Peyer's patch (tissue), 4 donors: Measurements from ENCODE around the gene SCN5A. TPM values are rescaled to one million over a fixed set of nuclear protein-coding genes. Genes with fewer than 3 reads are reported as not detected.

ENCODE experiments used
- DNase-seq, 3 donors: peaks; one replicate each; pipeline ENCODE4 v3.0.0-alpha.2; 2017 to 2019
- H3K27ac ChIP-seq, 4 donors: fragments of 200-600 bp; sonication (generic); one replicate each; pipeline ENCODE4 v1.5.1; 2016 to 2019
- H3K27me3 ChIP-seq, 2 donors: fragments of 200-600 bp; sonication (generic); one replicate each; pipeline ENCODE4 v1.5.1; 2019
- H3K36me3 ChIP-seq, 3 donors: fragments of 200-600 bp; sonication (generic); one replicate each; pipeline ENCODE4 v1.5.1; 2016 to 2019
- H3K4me1 ChIP-seq, 4 donors: fragments of 200-600 bp; sonication (generic); one replicate each; pipeline ENCODE4 v1.5.1; 2016 to 2019
- H3K4me3 ChIP-seq, 4 donors: fragments of 200-600 bp; sonication (generic); 1 replicate in 3 of 4; 2 replicates in 1 of 4; pipeline ENCODE4 v1.5.1; 2016 to 2019; ENCODE audit warnings: mild to moderate bottlenecking in 1 of 4
- H3K9me3 ChIP-seq, 4 donors: fragments of 200-600 bp; sonication (generic); one replicate each; pipeline ENCODE4 v1.5.1; 2016 to 2019; ENCODE audit warnings: mild to moderate bottlenecking in 1 of 4
- POLR2A ChIP-seq, 2 donors: fragments of 450-650 bp; IDR thresholded peaks; one replicate each; pipeline ENCODE4 v1.5.1; 2017; ENCODE audit warnings: antibody characterized with exemption in 2 of 2, mild to moderate bottlenecking in 2 of 2, moderate library complexity in 2 of 2
- total RNA-seq, 4 donors: library from RNA; depleted of rRNA; stranded (reverse); fragments of >200 nt; gene quantifications; one replicate each; pipeline ENCODE4 v1.1.0, GENCODE V29; 2016
- TF ChIP-seq, protein P1 (sequence below), 6 experiments: fragments of 450-650 bp in 4 of 6; fragments of 200-600 bp in 2 of 6; sonication (generic) in 1 of 6; IDR thresholded peaks; one replicate each; pipeline ENCODE4 v1.5.1; 2017 to 2019; ENCODE audit warnings: antibody characterized with exemption in 6 of 6, mild to moderate bottlenecking in 3 of 6, moderate library complexity in 1 of 6

The SCN5A gene
- total RNA-seq, 4 donors from 2014 or later, result 0.13 TPM; not detected in 3

DNA sequence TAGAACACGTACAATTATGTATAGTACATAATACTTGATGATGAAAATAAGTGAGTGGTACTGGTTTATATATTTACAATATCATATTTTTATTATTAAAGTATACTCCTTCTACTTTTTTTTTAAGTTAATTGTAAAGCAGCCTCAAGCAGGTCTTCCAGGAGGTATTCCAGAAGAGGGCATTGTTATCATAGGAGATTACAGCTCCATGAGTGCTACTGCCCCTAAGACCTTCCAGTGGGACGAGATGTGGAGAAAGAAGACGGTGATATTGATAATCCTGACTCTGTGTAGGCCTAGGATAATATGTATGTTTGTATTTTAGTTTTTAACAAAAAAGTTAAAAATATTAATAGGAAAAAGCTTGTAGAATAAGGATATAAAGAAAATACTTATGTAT is 40.3 kb upstream of the SCN5A start:
- TF ChIP-seq POLR2A (IDR thresholded peaks at IDR 0.05), result no peak
- TF ChIP-seq, protein P1, sequence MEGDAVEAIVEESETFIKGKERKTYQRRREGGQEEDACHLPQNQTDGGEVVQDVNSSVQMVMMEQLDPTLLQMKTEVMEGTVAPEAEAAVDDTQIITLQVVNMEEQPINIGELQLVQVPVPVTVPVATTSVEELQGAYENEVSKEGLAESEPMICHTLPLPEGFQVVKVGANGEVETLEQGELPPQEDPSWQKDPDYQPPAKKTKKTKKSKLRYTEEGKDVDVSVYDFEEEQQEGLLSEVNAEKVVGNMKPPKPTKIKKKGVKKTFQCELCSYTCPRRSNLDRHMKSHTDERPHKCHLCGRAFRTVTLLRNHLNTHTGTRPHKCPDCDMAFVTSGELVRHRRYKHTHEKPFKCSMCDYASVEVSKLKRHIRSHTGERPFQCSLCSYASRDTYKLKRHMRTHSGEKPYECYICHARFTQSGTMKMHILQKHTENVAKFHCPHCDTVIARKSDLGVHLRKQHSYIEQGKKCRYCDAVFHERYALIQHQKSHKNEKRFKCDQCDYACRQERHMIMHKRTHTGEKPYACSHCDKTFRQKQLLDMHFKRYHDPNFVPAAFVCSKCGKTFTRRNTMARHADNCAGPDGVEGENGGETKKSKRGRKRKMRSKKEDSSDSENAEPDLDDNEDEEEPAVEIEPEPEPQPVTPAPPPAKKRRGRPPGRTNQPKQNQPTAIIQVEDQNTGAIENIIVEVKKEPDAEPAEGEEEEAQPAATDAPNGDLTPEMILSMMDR (IDR thresholded peaks at IDR 0.05), result no peak
- Histone ChIP-seq H3K4me1 (no peaks in the 10 kb centered on the region), H3K9me3 (no peaks in the 10 kb centered on the region), H3K4me3 (no peak overlapping the region), H3K36me3 (no peaks in the 10 kb centered on the region), H3K27ac (no peak overlapping the region), H3K27me3 (no peaks in the 10 kb centered on the region)
- no peak for DNase-seq

DNA sequence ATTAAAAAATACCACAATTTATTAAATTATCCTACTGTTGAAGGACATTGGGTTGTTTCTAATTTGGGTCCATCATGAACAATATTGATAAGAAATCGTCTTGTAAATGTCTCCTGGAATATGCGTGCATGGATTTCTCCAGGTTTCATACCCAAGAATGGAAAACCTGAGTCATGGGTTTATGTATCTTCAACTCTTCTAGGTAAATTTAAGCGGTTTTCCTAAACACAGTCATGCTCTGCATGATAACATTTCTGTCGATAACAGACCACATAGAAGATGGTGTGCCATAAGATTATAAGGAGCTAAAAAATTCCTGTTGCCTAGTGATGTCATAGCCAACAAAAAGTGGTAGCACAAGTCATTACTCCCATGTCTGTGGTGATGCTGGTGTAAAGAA is 39.9 kb upstream of the SCN5A start:
- TF ChIP-seq, protein P1 (IDR thresholded peaks at IDR 0.05), result no peak
- no peak for TF ChIP-seq POLR2A (IDR thresholded peaks at IDR 0.05)
- H3K27ac ChIP-seq, result no peak overlapping the region
- no peaks in the 10 kb centered on the region for H3K9me3 ChIP-seq
- H3K27me3 ChIP-seq, result no peaks in the 10 kb centered on the region
- no peak overlapping the region for H3K4me3 ChIP-seq
- H3K4me1 ChIP-seq, result no peaks in the 10 kb centered on the region
- DNase-seq, result no peak
- no peaks in the 10 kb centered on the region for H3K36me3 ChIP-seq

DNA sequence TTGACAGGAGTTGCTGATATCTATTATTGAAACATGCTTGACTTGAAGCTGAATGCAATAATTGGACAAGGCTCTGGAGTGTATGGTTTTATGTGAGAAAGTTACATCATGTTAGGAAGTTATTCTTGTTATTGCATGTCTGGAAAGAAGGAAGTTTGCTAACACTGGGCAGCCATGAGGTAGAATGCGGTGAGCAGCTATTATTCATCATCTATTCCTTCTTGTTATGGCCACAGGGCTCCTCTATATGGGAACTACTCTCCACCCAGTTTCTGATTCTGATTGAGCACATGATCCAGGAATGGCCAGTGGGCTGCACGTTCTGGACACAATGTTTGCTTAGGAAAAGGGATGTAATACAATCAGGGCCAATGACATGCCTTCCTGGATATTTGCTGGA is 37.8 kb upstream of the SCN5A start:
- H3K4me1 ChIP-seq, result no peaks in the 10 kb centered on the region
- TF ChIP-seq, protein P1 (IDR thresholded peaks at IDR 0.05), result no peak
- TF ChIP-seq POLR2A (IDR thresholded peaks at IDR 0.05), result no peak
- H3K27me3 ChIP-seq, result no peaks in the 10 kb centered on the region
- no peaks in the 10 kb centered on the region for H3K9me3 ChIP-seq
- H3K4me3 ChIP-seq, result no peak overlapping the region
- H3K27ac ChIP-seq, result no peak overlapping the region
- H3K36me3 ChIP-seq, result no peaks in the 10 kb centered on the region
- no peak for DNase-seq

DNA sequence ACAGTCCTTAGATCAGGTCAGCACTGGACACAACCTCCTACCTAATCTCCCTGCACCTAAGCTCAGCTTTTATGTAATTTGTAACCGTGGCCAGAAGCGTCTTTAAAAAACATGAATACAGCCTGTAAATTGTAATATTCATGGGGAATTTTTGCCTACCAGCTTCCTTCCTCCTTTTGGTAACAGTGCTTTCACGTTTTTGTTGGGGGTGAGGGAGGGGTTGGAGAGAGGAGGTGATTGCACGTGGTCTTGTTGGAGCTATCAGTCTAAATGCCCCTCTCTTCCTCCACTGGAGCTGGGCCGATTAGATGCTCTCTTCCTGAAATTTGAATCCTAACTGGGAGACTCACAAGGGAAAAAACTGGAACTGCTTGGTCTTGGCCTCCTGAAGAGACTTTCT is 35.1 kb upstream of the SCN5A start:
- no peak for TF ChIP-seq POLR2A (IDR thresholded peaks at IDR 0.05)
- TF ChIP-seq, protein P1 (IDR thresholded peaks at IDR 0.05), result no peak

DNA sequence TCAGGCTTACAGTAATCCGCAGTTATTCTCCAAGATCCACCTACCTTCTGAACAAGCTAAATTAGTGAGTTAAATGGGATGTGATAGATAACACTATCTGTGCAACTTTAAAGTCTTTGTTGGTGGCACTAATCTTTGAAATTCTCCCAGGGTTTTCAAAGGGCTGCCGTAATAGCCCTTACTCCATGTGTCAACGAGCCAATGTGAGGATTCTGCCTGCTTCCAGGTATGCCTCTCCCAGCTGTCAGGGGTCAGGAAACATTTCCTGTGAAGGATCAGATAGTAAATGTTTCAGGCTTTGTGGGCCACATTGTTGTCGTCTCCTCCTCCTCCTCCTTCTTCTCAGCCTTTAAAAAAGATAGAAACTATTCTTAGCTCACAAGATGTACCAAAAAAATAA is 20.2 kb upstream of the SCN5A start:
- DNase-seq, result no peak
- Histone ChIP-seq H3K27ac (no peak overlapping the region), H3K27me3 (no peaks in the 10 kb centered on the region), H3K4me3 (no peak overlapping the region), H3K36me3 (no peaks in the 10 kb centered on the region), H3K4me1 (no peaks in the 10 kb centered on the region), H3K9me3 (no peaks in the 10 kb centered on the region)
- TF ChIP-seq, protein P1 (IDR thresholded peaks at IDR 0.05), result no peak
- TF ChIP-seq POLR2A (IDR thresholded peaks at IDR 0.05), result no peak

More for the DNA sequence above, 35.1 kb upstream of the SCN5A start:
- DNase-seq, result no peak
- Histone ChIP-seq H3K4me1 (no peaks in the 10 kb centered on the region), H3K27ac (no peak overlapping the region), H3K27me3 (no peaks in the 10 kb centered on the region), H3K9me3 (no peaks in the 10 kb centered on the region), H3K4me3 (no peak overlapping the region), H3K36me3 (no peaks in the 10 kb centered on the region)

DNA sequence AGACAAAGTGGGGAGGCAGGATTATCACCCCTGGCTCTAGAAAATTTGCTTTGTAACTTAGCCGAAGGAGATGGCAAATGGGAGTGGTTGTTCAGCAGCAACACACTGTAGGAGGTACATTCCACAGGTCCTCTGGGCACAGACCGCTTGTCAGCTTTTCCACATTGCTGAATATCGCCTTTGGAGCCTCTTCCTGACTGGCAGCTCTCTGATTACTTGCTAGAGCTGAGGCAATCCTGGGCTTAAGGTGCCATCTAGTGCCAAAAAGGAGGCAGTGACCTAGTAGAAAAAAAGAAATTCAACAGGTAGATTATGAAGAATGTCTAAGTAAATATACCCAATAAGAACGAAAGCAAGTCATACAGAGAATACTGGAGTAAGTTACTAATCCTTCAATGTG is 13.1 kb upstream of the SCN5A start:
- TF ChIP-seq POLR2A (IDR thresholded peaks at IDR 0.05), result no peak
- TF ChIP-seq, protein P1 (IDR thresholded peaks at IDR 0.05), result peak in 3 of 6 experiments; percentile 37 to 47 (median 46)

More for the DNA sequence above, 13.1 kb upstream of the SCN5A start:
- no peak for DNase-seq
- H3K36me3 ChIP-seq, result no peaks in the 10 kb centered on the region
- no peaks in the 10 kb centered on the region for H3K27me3 ChIP-seq
- H3K27ac ChIP-seq, result no peak overlapping the region
- H3K4me1 ChIP-seq, result no peaks in the 10 kb centered on the region
- H3K4me3 ChIP-seq, result no peak overlapping the region
- peaks cover 0 to 6% (median 0%) of the 10 kb centered on the region in 4 donors for H3K9me3 ChIP-seq
